B cell (primary cell): Measurements from ENCODE around the gene VSTM5.

Source experiments
- EZH2 ChIP-seq: IDR thresholded peaks from 2 replicates; pipeline ENCODE4 v1.6.1; 2012; ENCODE audit warnings: borderline replicate concordance, low read depth, mild to moderate bottlenecking, moderate library complexity, low read length; ENCODE audit not compliant: insufficient read depth, poor library complexity, severe bottlenecking
- TF ChIP-seq, protein P1 (sequence below): fragments of 200-600 bp; IDR thresholded peaks from one replicate; pipeline ENCODE4 v1.8.0; 2022; ENCODE audit warnings: antibody characterized with exemption, mild to moderate bottlenecking

DNA sequence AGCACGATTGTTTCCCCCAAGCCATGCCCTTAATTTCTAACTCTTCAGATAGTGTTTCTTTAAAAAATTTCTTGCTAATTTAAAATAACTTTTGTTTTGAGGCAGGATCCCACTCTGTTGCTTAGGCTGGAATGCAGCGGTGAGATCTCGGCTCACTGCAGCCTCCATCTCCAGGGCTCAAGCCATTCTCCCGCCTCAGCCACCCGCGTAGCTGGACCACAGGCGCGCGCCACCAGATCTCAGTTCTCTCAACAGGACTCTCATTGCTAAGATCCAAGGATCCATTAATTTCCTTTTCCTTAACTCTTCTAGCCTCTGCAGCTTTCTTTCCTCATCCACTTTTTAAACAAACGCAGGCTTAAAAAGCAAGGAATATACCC is 66.7 kb downstream of the VSTM5 start:
- TF ChIP-seq, protein P1, sequence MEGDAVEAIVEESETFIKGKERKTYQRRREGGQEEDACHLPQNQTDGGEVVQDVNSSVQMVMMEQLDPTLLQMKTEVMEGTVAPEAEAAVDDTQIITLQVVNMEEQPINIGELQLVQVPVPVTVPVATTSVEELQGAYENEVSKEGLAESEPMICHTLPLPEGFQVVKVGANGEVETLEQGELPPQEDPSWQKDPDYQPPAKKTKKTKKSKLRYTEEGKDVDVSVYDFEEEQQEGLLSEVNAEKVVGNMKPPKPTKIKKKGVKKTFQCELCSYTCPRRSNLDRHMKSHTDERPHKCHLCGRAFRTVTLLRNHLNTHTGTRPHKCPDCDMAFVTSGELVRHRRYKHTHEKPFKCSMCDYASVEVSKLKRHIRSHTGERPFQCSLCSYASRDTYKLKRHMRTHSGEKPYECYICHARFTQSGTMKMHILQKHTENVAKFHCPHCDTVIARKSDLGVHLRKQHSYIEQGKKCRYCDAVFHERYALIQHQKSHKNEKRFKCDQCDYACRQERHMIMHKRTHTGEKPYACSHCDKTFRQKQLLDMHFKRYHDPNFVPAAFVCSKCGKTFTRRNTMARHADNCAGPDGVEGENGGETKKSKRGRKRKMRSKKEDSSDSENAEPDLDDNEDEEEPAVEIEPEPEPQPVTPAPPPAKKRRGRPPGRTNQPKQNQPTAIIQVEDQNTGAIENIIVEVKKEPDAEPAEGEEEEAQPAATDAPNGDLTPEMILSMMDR = no peak
- TF ChIP-seq EZH2 = no peak
